ENCODE results near the gene MMP11.

MMP11 gene

DNA sequence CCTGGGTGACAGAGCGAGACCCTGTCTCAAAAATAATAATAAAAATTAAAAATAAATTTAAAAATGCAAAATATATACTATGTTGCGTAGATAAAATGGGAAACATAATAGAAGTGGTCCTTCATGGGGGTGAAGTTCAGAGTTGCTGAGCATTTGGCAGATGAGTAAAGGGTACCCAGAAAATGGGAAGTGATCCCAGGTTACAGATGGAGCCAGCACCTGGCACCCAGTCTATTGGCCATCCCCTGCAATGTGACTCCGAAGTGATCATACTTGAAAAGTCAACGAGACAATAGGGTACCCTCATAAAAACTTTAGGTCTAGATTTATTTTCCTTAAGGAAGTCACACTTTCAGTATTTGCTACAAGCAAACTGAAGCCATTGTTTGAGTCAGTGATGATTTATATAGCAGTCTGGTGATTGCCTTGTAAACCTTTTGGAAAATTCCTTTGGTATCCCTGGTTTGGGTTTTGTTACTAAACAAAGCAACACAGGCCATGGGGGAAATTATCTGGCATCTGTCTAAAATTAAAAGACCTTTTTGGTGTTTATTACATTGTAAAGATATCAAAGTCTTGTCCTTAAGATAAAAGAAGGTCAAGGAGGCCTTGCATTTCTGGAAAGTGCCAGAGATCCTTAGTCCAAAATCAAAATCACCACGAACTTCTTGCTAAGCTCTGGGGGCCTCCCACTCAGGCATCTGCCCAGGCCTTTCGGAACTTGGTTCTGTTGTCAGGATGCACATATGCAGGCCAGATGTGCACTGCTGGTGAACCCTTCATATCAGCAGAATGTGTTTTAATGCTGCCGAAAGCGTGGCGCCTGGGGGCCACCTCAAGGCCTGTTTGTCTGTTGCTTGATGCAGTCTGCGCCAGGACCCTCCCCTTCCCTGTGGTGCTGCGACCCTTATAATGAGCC, 18.4 kb downstream of the MMP11 start:
- DNase-seq = no peak
- intact Hi-C loops (cut with DNase I) = no loop called here

DNA sequence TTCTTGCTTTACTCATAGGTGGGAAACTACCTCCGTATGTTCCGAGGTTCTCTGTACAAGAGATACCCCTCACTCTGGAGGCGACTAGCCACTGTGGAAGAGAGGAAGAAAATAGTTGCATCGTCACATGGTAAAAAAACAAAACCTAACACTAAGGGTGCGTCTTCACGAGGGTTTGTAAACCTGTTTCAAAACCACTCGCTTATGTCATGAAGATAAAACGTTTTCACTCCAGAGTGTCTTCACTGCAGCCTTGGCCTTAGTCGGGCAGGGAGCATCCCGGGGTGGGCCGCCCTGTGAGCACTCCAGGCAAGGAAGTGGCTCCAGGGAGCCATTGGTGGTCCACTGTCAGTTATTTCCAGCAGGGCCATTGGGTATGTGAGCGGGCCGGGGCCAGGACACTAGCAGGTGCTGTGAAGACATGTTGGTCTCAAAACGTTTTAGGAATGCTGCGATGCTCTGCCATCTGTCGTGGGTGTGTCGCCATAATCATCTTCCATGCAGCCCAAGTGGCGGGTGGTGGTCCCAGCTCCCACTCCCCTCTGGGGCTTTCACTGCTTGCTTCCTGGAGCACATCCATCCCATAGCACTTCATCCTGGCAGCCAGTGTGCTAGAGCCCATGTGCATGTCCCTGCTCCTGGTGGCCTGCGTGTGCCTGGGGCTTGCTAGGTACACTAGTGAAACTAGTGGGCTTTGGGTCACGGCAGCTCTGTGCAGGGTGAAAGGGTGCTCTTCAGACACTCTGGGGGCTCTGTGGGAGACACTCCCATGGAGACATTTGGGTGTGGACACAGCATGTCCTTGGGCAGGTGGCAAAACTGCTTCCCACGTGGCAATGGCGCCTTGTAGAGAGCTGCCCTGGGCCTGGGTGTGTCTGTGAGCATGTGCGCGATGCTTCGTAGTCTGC, 19.3 kb downstream of the MMP11 start:
- DNase-seq = no peak
- intact Hi-C loops (cut with DNase I) = no loop called here

GRCh38 chr22:23793326-23793725, 20.7 kb downstream of the MMP11 start:
- intact Hi-C loops (cut with DNase I) = no loop called here
- no peak for DNase-seq

GRCh38 chr22:23796461-23796860, 23.8 kb downstream of the MMP11 start:
- intact Hi-C loops (cut with DNase I) = no loop called here
- no peak for DNase-seq

- intact Hi-C loops (cut with DNase I) = no loop called here
- no peak for DNase-seq
These were observed 27.9 kb downstream of the MMP11 start for GRCh38 chr22:23800297-23801237.

GRCh38 chr22:23801238-23801821, 28.7 kb downstream of the MMP11 start:
- intact Hi-C loops (cut with DNase I) = no loop called here

DNA sequence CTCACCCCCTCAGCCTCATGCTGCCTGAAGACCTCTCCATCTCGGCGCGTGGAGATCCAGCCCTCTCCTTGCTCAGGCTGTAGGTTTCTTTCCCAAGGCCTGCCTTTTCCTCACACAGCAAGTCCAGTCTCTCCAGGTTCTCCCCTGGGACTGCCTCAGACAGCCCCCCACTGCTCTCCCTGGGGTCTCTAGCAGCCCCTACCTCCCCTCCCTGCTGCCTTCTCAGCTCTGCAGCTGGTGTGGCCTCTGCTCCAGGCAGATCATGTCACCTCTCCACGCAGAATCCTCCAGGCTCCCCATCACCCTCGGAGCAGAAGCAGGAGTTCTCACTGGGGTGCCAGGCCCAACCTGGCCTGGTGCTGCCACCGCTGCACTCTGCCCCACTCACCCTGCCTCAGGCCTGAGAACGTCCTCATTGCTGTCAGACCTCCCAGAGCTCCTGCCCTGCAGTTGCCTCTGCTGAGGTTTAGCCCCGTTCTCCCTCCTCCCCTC, 29.3 kb downstream of the MMP11 start:
- intact Hi-C loops (cut with DNase I) = no loop called here
- DNase-seq = no peak

More at GRCh38 chr22:23801238-23801821, 28.7 kb downstream of the MMP11 start:
- no peak for DNase-seq

DNA sequence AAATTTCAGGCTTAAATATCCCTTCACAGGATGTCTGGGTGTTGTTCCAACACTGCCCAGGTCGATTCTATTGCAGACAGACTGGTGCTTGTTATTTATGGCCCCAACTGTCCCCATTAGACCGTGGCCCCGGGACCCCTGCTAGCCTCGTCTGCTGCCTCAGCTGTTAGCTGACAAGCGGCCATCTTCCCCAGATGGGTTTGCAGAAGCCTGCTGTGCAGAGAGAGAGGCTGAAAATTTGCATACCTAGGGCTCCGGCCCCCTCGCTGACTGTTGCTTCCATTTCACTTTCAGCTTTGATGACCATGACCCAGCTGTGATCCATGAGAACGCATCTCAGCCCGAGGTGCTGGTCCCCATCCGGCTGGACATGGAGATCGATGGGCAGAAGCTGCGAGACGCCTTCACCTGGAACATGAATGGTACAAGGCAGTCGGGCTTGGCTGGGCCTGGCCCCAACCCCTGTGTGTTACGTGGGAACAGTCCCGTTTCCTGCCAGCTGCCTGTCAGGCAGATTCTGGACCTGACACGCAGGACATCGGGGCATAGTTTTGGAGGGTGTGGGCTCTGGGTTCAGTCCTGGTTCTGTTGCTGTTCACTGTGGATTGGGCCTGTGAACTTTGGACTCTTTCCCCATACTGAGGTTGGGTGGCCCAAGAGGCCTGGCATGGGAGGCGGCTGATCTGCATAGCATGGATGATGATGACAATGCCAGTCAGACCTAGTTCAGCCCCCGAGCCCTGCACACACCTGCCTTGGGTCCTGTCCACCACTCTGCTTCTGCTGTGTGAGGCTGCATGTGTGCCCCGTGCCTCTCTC, 30.6 kb downstream of the MMP11 start:
- intact Hi-C loops (cut with DNase I) = no loop called here
- no peak for DNase-seq

GRCh38 chr22:23804781-23805291, 32.2 kb downstream of the MMP11 start:
- peak in 2 of 42 donors; percentile 20 to 43 for DNase-seq
- intact Hi-C loops (cut with DNase I) = no loop called here

GRCh38 chr22:23806837-23807236, 34.2 kb downstream of the MMP11 start:
- DNase-seq = no peak
- intact Hi-C loops (cut with DNase I) = no loop called here

- intact Hi-C loops (cut with DNase I) = no loop called here
These were observed 39.7 kb downstream of the MMP11 start for GRCh38 chr22:23812378-23812777.

DNA sequence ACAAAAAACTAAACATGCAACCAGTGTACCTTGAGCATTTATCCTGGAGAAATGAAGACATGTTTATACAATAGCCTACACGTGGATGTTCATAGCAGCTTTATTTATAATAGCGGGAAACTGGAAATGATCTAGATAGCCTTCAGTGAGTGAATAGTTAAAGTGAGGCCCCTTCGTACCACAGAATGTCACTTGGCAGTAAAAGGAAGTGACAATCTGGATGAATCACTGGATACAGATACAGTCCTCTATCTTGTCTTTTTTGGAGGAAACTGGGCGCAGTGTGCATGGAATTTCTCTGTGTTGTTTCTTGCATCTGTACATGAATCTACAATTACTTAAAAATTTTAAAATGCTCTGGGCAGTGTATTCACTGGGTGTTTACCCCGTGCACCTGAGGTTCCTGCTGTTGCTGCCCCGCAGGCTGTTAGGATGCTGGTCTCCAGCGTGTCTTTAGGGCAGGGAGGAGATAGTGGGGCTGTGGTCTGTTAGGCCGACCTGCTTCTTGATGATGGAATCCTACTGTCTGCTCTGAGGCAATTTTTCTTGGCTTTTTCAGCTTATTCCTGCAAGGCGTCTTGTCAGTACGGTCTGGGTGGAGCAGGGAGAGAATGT, 43.0 kb downstream of the MMP11 start:
- no peak for DNase-seq
- intact Hi-C loops (cut with DNase I) = no loop called here

More at GRCh38 chr22:23812378-23812777, 39.7 kb downstream of the MMP11 start:
- no peak for DNase-seq

DNA sequence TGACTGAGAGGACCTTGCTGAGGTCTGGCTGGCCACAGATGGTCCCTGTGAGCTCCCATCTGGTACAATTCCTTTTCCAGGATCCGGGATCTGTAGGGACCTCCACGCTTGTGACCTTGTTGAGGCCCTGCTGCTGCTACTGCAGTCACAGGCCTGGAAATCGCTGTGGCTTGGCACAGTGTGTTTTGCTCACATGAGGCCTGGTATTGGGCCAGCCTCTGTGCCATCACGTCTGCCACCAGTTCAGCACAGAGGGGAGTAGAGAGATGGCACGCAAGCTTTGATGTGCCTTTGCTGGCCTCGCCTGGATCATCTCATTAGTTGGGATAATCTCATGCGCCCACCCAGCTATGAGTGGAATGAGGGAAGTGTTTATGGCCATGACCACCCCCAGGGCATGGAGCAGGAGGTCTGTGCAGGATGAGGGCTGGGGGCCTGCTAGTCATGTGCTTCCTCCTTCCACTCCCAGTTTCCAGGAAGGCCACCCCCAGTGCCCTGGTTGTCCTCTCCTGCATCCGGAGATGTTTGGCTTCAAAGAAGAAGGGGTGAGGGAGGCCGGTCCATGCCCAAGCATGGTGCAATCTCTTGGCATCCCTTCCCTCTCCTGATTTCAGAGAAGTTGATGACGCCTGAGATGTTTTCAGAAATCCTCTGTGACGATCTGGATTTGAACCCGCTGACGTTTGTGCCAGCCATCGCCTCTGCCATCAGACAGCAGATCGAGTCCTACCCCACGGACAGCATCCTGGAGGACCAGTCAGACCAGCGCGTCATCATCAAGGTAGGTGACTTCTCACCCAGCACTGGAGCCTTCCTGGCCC, 43.7 kb downstream of the MMP11 start:
- peak in 31 of 42 donors; percentile 32 to 86 (median 59) for DNase-seq
- intact Hi-C loops (cut with DNase I) = no loop called here

DNA sequence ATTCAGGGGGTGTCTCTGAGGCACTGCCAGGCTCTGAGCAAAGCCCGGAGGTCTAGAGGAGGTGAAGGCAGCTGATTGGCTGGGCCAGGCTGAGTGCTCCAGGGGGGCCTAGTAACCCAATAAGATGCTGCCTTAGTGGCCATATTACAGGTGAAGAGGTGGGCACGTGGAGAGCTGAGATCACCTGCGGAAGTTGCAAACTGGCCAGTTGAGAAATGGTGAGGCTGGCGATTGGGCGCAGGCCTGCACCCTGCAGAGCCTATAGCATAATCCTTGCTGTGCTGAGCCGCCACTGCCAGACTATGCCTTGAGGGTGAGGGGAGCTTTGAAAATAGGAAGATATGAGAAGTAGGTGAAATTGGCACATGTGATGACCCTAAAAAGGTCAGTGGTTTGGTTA, 44.5 kb downstream of the MMP11 start:
- intact Hi-C loops (cut with DNase I) = no loop called here
- DNase-seq = no peak

GRCh38 chr22:23818541-23818940, 45.9 kb downstream of the MMP11 start:
- intact Hi-C loops (cut with DNase I) = no loop called here
- no peak for DNase-seq

- no peak for DNase-seq
- intact Hi-C loops (cut with DNase I) = no loop called here
These were observed 48.1 kb downstream of the MMP11 start for GRCh38 chr22:23820748-23821211.
